Bone marrow (tissue), 2 donors: Measurements from ENCODE around the gene GPC2.

Experiments
- DNase-seq, 2 donors: peaks; one replicate each; lab custom pipeline; 2025; lab: John Stamatoyannopoulos, UW

Gene GPC2

DNA sequence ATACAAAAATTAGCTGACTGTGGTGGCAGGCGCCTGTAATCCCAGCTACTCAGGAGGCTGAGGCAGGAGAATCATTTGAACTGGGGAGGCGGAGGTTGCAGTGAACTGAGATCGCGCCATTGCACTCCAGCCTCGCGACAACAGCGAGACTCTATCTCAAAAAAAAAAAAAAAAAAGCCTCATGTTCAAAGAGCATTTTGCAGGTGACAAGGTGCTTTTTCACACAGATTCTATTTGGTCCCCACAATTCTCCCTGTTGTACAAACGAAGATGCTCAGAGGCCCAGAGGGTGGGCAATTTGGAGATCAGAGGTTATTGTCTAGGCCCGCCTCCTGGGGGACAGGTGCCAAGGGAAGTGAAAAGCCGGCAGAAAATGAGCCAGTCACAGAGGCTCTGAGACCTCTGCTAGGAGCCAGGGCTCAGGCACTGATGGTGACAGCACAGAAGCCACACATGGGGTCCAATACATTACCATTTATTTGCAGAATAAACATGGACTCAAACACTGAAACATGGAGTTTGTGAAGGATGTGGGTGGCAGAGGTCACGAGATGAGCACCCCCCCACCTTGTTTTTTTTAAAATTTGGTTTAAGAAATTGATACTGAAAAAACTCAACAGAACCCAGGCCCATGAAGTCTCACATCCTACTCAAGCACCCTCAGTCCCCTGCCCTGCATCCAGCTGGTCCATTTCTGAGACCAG, 7.9 kb downstream of the GPC2 start:
- DNase-seq: no peak

DNA sequence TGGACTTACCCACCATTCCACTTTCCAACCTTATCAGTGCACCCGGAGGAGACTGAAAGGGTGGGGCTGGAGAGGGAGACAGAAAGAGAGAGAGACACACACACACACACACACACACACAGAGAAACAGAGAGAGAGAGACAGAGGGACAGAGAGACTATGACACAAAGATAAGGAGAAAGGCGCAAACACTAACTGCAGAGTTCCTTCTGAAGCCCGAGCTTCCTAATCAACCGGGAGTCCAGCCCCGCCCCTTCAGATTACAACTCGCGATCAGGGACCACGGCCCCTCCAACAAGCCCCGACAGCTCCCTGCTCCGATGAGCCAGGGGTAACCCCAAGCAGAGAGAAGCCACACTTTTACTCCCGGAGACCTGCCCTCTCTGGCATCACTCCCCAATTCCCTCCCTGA, 9.3 kb downstream of the GPC2 start:
- no peak for DNase-seq

DNA sequence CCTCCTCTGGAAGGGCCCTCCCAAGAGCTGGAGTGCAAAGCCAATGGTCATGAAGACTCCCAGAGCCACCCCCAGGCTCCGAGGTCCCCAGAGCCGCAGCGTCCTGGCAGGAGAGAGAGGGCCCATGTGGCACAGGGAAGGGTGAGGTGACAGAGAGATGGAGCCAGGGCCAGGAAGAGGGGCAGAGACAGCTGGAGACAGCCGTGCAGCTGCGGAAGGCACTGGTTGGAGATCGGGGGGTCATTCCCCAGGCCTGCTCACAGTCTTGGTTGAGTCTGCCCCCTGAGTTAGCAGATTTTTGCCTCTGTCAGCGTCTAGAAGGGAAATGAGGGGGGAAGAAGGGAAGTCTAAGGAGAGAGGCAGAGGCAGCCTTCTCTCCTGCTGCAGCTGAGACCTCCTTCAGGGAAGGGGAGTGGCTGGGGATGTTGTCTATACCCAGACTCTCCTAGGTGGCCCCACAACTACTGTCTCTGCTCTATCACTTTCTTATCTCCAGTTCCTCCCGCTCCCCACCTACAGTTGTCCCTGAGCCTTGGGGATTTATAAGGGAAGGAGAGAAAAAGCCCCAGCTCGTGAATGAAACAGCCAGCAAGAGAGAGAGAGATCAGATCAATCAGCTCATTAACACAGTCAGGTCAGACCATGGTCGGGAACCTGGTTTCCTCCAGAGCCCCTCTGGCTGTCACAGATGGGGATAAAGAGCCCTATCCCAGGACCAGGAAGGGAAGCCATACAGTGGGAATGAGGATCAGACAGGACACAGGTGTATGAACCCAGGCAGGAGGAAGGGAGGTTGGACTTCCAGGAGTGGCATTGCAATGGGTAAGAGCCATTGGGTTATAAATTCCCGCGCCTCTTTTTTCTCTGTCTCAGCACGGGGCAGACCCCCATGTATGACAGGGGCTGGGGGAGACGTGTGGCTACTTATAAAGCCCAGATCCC, 9.9 kb downstream of the GPC2 start:
- no peak for DNase-seq

DNA sequence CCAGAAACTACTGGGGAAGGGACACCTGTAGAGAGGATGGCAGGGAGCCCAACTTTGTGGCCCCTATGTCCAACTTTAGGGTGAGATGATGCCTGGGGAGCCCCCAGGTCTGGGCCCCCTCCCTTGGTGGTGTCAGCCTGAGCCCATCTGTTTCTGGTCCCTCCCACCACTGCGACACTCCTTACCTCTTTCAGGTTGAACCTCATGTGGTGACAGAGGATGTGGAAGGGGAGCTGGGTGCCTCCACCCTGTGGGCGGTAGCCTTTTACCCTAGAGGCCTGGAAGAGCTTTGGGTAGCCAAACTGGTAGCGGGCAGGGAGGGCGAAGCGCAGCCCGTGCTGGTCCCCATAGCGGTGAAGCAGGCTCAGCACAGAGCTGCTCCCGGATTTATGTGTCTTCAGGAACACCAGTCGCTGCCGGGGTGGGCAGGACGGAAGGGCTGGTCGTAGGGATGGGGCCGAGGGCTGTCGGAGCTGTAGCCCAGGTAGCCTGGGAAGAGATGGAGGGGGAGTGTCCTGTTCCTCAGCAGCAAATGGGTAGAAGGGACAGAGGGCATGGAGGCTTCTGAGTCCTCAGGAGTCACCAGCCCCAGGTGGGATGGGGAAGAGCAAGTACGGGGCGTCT, 10.8 kb downstream of the GPC2 start:
- DNase-seq: no peak

DNA sequence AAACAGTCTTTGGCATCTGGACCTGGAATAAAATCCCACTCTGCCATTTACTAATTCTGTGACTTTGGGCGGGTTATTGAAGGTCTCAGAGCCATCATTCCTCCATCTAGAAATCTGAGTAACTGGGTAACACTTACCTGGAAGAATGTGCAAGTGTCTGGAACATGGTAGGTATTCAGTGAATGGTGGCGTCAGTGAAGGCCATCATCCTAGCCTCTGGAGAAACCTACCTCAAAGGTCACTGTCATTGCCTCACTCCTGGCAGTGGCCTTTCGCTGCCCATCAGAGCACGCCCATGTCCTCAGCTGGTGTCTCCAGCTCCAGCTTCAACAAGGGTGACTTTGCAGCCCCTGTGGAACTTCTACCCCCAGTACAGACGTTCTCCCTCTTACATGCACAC, 13.3 kb downstream of the GPC2 start:
- DNase-seq: no peak

DNA sequence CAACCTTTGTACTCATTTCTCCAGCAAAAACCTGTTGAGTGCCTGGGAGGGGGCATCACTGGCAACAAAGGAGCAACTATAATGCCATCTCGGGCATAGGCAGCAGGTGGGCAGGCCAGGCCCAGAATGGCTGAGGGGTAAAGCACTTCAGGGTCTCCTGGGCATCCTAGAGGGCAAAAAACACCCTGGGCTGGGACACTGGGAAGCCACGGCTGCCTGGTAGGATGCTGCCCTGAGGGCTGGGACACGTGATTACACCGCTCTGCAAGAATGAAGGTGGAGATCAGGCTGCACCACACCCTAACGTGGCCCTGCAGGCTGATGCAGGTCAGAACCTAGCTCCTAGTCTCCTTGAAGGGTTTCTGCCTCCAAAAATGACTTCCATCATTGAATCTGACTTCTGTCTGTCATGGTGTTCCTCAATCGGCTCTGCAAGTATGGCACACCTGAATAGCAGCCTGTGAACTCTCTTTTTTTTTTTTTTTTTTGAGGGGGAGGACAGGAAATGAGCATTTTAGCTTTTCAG, 14.1 kb downstream of the GPC2 start:
- no peak for DNase-seq

DNA sequence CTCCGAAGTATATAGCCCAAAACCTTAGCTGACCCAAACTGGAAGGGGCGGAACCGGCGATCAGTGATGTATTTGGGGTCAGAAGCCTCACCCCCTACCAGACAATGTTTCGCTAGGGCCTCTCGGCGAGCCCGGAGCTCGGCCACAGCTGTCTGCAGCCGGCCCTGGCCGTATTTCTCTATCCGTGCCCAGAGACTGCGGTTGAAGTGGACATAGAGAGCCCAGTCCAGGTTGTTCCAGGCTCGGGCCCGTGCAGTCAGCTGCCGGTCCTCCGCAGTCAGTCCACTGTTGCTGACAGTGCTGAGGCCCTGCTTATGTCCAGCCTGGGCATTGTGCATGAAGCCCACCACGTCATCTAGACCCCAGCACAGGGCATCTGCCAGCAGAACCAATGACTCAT, 17.1 kb downstream of the GPC2 start:
- DNase-seq: no peak

DNA sequence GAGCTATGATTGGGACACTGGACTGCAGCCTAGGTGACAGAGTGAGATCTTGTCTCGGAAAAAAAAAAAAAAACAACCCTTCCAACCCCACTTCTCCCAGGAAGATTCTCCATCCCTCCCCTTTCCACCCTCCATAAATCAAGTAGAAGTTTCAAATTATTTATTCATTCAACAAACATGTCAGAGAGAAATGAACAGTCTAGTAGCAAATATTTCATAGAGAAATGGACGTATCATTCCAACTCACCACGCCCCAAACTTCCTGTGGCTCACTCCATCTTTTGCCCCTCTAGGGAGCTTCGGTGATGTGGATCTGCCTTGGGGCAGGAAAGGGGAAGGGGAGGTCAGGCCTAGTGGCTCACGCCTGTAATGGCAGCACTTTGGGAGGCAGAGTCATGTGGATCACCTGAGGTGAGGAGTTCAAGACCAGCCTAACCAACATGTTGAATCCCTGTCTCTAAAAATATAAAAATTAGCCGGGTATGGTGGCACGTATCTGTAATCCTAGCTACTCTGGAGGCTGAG, 18.0 kb downstream of the GPC2 start:
- no peak for DNase-seq

DNA sequence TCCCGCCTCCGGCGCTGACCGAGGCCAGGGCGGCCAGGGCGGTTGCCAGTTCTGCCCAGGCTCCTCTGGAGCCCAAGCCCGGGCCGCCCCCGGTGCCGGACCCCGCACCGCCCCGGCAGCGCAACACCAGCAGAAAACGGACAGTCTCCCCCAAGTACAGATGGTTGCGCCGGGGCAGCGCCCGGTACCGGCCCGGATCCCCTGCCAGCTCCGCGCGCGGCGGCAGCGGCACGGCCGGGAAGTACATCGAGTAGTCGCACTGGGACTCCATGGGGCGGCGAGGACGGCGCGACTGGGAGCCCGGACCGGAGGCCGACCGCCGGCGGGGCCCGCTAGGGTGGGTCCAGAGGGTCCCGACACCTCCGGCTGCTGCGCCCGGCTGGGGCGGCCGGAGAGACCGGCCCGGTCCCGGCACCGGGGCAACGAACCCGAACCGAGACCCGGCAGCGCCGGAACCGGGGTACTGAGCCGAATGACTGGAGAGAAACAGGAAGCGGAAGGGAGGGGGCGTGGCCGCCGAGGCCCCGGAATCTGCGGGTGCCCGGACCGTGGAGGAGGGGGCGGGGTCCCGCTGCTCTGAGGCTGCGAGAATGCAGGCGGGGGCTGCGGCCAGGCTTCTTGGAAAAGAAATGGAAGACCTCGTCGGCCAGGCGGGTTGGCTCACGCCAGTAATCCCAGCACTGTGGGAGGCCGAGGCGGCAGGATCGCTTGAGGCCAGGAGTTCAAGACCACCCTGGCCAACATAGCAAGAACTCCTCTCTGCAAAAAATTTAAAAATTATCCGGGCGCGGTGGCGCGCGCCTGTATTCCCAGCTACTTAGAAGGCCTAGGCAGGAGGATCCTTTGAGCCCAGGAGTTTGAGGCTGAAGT, 18.7 kb downstream of the GPC2 start, which contains the start of gene TRAPPC14:
TRAPPC14 (minus strand) TSS at position 495 of the 870 bp plus-strand sequence; CDS start at position 271, 224 bp downstream.
- peak; percentile 75 to 87 for DNase-seq

DNA sequence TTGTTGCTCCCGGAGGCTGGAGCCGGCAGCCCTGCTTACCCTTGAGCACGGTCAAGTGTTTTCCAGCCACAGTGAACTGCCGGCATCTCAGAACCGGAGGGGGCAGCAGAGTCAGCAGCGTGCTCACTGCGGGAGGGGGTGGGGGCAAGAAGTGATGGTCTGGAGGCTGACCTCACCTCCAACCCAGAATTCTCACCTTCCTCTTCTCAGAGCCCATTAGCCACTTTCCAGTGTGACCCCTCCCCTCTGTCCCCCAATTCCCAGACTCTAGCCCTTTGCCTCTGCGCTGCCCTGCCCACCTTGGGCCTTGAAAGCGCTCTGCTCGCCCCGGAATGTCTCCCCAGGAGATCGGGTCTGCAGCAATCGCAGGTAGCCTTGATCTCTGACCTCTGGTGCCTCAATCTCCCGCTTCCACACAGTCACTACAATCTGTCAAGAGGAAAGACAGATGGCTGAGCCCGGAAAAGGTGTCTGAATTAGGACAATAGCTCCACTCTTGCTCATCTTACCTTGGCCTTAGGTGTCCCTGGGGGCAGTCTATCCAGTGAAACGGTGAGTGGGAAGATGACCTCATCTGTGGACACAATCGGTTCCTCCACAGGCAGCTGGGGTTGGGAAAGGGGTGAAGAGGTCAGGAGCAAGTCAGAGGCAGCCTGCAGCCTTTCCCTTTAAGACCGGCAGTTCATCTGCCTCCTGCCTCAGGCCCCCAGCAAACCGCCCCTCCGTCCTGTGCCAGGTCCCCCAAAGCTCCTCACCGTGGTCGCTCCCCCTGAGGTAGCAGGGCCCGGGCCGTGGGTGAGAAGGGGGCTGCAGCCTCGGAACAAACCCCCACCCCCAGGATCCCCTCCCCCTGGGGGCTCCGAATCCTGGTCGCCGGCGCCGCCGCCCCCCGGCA, 19.6 kb downstream of the GPC2 start:
- no peak for DNase-seq

DNA sequence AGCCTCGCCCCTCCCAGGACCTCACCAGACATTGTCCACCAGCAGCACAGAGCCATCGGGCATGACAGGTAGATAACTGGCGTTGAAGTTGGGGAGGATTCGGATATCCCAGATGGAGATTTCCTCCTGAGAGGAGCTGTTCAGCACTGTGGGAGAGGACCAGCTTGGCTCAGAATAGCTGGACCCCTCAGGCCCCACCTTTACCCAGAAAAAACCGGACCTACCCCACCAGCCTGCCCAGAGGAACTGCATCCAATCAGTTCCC, 20.2 kb downstream of the GPC2 start:
- no peak for DNase-seq

DNA sequence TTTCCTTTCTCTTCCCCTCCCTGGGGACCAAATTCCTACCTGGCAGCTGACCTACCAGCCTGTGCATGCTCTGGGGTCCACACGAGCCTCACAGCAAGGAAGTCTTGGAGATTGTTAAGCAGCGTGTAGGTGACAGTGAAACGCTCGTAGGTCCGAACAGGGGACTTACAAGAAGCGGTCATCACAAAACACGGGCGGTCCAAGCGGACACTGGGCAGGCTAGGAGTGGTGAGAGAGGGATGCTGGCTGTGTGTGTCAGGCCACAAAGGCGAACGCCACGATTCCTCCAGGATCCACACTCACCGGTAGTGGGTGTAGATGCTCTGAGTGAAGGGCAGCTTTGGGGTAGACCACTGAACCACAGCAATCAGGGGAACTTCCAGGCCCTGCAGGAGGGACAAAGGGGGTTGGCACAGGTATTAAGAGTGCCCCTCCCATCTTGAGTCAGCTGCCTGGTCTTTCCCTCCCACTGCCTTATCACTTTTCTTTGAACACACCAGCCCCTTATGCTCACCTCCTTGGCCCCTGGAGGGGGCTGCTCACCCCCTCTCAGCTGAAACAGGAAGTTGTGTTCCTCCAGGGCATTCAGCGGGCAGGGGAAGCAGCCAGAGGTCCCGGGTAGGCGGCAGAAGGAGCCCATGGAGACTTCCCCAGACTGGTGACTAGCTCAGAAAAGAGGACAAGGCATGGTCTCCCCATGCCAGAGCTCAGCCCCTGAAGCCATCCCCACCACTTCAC, 20.7 kb downstream of the GPC2 start:
- no peak for DNase-seq

DNA sequence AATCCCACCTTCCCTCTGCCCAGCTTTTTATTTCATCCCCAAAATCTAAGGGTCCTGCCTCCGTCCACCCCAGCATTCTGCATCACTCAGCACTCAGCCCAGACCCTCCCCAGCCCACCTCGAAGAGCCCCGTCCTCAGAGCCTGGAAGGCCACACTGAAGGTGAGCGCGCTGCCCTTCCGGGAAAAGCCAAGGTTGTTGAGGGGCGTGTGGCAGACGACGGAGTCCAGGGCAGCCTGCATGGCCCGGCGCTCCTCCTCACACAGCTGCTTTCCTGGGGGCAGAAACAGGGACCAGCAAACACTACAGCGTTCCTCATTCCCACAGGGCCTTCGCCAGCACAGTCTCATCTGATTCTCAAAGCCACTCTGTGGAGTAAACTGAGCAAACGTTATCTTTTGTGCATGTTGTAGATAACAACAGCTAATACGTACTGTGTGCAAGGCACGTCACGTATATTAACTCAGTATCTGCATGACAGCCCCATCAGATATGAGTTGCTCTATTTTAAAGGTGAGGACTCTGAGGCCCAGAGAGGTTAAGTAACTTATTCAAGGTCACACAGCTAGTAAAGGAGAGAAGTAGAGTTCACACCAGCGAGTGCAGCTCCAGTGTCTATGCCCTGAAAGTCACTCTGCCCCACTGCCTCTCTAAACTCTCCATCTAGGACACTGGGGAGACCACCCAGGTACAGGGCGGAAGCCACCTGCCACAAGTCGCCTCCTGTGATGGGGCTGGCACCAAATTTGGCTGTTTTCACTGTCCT, 21.4 kb downstream of the GPC2 start:
- no peak for DNase-seq

DNA sequence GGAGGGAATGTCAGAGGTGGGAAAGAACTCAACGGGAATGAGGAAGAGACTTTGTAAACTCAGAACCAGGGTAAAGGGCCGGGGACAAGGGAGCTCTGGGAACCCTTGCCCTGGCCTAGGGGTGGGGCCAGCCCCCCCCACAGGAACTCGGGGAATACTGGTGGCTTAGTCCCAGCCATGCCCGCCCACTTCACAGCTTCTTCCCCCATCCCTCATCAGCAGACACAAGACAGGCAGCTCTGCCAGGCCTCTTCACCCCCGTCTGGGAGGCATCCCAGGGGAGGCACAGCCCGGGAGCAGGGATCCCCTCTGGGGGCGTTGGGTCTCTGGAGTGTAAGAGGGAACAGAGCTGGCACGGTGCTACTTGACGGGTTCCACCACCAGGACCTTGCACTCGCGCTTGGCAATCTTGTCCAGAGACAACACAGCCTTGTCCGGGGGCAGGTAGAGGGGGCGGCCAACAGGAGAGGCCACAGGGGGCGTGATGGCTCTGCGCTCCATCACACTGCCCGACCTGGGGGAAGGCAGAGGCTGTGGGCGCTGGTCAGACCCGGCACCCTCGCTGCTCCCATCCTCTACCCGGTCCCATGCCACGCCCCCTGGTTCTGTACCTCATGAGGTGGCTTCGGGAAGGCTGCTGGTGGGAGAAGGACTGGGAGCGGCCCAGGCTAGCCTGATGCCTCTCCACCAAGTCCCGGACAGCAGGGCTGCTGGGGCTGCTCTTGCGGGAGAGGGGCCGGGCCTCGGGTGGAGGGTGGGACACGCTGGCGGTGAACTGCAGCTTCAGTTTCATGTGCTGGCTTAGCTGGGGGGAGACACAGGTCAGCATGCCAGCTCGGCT, 22.3 kb downstream of the GPC2 start:
- no peak for DNase-seq

DNA sequence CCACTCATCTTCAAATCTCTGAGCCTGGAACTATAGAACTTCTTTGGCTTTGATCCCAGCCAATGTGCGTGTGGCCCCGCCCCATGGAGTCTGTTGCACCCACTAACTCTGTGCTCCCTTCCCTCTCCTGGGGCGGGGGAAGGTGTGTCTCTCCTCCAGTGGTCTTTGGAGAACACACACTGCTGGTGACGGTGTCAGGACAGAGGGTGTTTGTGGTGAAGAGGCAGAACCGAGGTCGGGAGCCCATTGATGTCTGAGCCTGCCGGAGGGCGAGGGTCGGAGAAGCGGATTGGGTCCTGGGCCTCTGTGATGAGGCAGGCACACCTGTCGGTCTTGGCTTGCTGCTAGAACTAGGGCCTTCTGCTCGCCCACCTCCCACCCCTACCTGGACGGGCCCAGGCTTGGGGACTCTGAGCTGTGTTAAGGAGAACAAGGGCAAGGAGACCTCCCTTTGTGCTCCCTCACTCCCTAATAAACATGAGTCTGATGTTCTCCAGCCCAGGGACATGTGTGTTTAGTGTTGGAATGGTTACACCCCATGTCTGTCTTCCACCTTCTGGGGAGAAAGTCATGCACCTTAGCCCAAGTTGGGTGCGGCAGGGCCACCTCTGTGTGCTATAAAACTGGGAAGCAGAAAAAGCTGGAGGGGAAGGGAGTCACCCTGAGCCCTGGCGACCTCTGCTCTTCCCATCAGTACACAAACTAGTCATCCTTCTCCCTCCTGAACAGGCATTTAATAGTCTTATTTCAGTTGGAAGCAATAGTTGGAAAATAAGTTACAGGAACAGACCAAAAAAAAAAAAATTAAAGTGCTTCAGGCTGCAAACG, 23.3 kb downstream of the GPC2 start:
- DNase-seq: no peak

DNA sequence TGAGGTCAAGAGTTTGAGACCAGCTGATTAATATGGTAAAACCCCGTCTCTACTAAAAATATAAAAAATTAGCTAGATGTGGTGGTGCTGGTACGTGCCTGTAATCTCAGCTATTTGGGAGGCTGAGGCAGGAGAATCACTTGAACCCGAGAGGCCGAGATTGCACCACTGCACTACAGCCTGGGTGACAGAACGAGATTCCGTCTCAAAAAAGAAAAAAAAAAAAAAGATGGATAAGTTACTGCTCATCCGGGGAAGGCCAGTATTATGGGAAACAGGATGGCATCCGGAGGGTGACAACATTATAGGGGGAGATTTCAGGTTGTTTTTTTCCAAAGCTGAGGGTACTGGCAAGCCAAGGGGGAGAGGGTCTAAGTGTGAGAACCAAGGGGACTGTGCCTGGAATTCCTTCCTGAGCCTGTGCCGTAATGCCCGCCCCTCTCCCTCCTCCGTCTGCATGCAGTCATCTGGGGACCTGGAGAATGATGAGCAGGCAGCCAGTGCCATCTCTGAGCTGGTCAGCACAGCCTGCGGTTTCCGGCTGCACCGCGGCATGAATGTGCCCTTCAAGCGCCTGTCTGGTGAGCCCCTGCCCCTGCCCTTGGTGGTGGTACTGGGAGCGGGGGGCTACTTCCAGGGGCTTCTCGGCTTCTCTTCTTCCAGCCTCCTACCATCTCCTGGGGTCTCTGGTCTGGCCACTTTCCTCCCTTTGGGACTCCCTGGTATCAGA, 24.1 kb downstream of the GPC2 start:
- no peak for DNase-seq
